ENCODE results near the gene SLC12A5. TPM values are rescaled to one million over a fixed set of nuclear protein-coding genes. Genes with fewer than 3 reads are reported as not detected.

SLC12A5 gene
- total and polyA plus RNA-seq, 9 of the 15 experiments (the other 6 are each of a cell fraction or from before 2014, with no cell fraction given) = 0.36 to 7.5 (median 2.1) TPM

DNA sequence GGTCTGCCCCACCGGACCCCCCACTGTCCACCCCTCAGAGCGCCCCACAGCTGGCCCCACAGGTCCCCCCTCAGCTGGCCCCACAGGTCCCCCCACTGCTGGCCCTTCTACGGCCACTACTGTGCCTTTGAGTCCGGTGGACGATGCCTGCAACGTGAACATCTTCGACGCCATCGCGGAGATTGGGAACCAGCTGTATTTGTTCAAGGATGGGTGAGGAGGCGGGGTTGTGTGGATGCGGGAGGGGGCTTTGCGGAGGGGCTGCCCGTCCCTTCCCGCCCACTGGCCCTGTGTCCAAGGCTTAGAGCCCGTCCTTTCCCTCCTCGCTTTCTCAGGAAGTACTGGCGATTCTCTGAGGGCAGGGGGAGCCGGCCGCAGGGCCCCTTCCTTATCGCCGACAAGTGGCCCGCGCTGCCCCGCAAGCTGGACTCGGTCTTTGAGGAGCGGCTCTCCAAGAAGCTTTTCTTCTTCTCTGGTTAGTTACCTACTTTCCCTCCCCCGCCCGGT is 15.6 kb upstream of the SLC12A5 start:
- H3K36me3 ChIP-seq (ENCODE audit: control insufficient read depth, insufficient read depth, low read length) = no peaks in the 10 kb centered on the region
- FAIRE-seq (no peak), ATAC-seq (no peak), DNase-seq (ENCODE audit: extremely low read depth in 1 of 4, low spot score in 3 of 4) (no peak)
- ChIA-PET CTCF (ENCODE audit: low intra/inter-chr PET ratio) (interaction anchor here (0.6 to 2.2 kb wide), 5 partner anchors 19 to 336 kb away, joined by 3 to 18 read pairs (median 4); partner anchors contain the start of gene NCOA5), POLR2A (interaction anchor here (0.6 to 0.7 kb wide), 2 partner anchors 165 to 305 kb away, joined by 3 to 4 read pairs; no protein-coding TSS in a partner anchor)
- no TSS peak for BruUV-seq (replicated peaks)
- H3K27ac ChIP-seq (ENCODE audit: extremely low read depth, low read depth, low read length) = no peak overlapping the region
- no peaks in the 10 kb centered on the region for H3K9me1 ChIP-seq (ENCODE audit: control insufficient read depth, insufficient read depth, low read length)
- H3K9me3 ChIP-seq (replicated peaks; ENCODE audit: control insufficient read depth, insufficient read depth, low read depth, low read length) = no peaks in the 10 kb centered on the region
- in situ Hi-C loops (cut with MboI) = no loop called here
- 6% methylated on average over 20 of the region's 29 CpGs for WGBS (ENCODE audit: insufficient coverage, low coverage, missing lambda C conversion rate)
- 0 out of 2 replicates have a peak, but pooled peaks cover 2% of the 10 kb centered on the region for H4K20me1 ChIP-seq (replicated peaks; ENCODE audit: control insufficient read depth, insufficient read depth, low read length)
- H3K27me3 ChIP-seq (ENCODE audit: control insufficient read depth in 2 of 2, insufficient read depth in 2 of 2, low read length in 2 of 2) = peaks cover 15 to 31% of the 10 kb centered on the region in 2 experiments; a peak in 4 of 5 replicates
- H3K4me1 ChIP-seq (replicated peaks in 1 of 2; ENCODE audit: control insufficient read depth in 2 of 2, insufficient read depth in 2 of 2, low read length in 2 of 2) = peaks cover 0 to 42% of the 10 kb centered on the region in 2 experiments; a peak in 2 of 5 replicates
- 0 out of 4 replicates have a peak overlapping the region, but pooled peaks of 1 of the 2 experiments have one; percentile 48 for H3K9ac ChIP-seq (ENCODE audit: insufficient read depth in 1 of 2, low read depth in 2 of 2, low read length in 2 of 2)
- peak overlapping the region; percentile 38; the same call in 1 of the 2 replicates for H3K4me3 ChIP-seq
- H3K4me2 ChIP-seq (ENCODE audit: insufficient read depth, low read length) = peak overlapping the region; percentile 77
- no peaks in the 10 kb centered on the region for H3K79me2 ChIP-seq (ENCODE audit: control insufficient read depth, insufficient read depth, low read length)
- H2AFZ ChIP-seq (ENCODE audit: low read depth, low read length) = peak overlapping the region; percentile 92
- intact Hi-C loops (cut with micrococcal nuclease) = loop anchor here (2.0 kb wide), 1 partner anchor 27 kb away; no protein-coding TSS in a partner anchor
- TF ChIP-seq NCOA6 (IDR thresholded peaks at IDR 0.05) = peak; percentile 22; the same call in 1 of the 2 replicates
- no peak for TF ChIP-seq PURB (CRISPR knock-in tag; IDR thresholded peaks at IDR 0.05; ENCODE audit: low read depth)
- no peak for TF ChIP-seq STAT5B (CRISPR knock-in tag; IDR thresholded peaks at IDR 0.05)
- TF ChIP-seq, protein P1, sequence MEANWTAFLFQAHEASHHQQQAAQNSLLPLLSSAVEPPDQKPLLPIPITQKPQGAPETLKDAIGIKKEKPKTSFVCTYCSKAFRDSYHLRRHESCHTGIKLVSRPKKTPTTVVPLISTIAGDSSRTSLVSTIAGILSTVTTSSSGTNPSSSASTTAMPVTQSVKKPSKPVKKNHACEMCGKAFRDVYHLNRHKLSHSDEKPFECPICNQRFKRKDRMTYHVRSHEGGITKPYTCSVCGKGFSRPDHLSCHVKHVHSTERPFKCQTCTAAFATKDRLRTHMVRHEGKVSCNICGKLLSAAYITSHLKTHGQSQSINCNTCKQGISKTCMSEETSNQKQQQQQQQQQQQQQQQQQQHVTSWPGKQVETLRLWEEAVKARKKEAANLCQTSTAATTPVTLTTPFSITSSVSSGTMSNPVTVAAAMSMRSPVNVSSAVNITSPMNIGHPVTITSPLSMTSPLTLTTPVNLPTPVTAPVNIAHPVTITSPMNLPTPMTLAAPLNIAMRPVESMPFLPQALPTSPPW (CRISPR knock-in tag; IDR thresholded peaks at IDR 0.05) = no peak
- TF ChIP-seq, protein P2, sequence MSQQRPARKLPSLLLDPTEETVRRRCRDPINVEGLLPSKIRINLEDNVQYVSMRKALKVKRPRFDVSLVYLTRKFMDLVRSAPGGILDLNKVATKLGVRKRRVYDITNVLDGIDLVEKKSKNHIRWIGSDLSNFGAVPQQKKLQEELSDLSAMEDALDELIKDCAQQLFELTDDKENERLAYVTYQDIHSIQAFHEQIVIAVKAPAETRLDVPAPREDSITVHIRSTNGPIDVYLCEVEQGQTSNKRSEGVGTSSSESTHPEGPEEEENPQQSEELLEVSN (IDR thresholded peaks at IDR 0.05; ENCODE audit: borderline replicate concordance in 1 of 2, extremely low read depth in 1 of 2, insufficient read depth in 1 of 2, insufficient read length in 1 of 2, low read depth in 1 of 2, low read length in 1 of 2, poor library complexity in 1 of 2, severe bottlenecking in 1 of 2) = peak in 1 of 2 experiments; percentile 6
- no peak for TF ChIP-seq E2F3 (CRISPR knock-in tag; IDR thresholded peaks at IDR 0.05)
- TF ChIP-seq, protein P3, sequence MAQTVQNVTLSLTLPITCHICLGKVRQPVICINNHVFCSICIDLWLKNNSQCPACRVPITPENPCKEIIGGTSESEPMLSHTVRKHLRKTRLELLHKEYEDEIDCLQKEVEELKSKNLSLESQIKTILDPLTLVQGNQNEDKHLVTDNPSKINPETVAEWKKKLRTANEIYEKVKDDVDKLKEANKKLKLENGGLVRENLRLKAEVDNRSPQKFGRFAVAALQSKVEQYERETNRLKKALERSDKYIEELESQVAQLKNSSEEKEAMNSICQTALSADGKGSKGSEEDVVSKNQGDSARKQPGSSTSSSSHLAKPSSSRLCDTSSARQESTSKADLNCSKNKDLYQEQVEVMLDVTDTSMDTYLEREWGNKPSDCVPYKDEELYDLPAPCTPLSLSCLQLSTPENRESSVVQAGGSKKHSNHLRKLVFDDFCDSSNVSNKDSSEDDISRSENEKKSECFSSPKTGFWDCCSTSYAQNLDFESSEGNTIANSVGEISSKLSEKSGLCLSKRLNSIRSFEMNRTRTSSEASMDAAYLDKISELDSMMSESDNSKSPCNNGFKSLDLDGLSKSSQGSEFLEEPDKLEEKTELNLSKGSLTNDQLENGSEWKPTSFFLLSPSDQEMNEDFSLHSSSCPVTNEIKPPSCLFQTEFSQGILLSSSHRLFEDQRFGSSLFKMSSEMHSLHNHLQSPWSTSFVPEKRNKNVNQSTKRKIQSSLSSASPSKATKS (CRISPR knock-in tag; IDR thresholded peaks at IDR 0.05) = no peak
- no peak for TF ChIP-seq ZNF707 (CRISPR knock-in tag; conservative IDR thresholded peaks at IDR 0.05)
- TF ChIP-seq RUNX1 (IDR thresholded peaks at IDR 0.05; ENCODE audit: low read depth) = no peak
- TF ChIP-seq KDM5B (IDR thresholded peaks at IDR 0.05; ENCODE audit: insufficient replicate concordance, low read depth, low read length) = no peak
- TF ChIP-seq ZNF197 (CRISPR knock-in tag; IDR thresholded peaks at IDR 0.05; ENCODE audit: low read depth) = no peak
- no peak for TF ChIP-seq TBL1XR1 (IDR thresholded peaks at IDR 0.05; ENCODE audit: low read length in 2 of 2)
- TF ChIP-seq CHCHD3 (CRISPR knock-in tag; IDR thresholded peaks at IDR 0.05) = no peak
- TF ChIP-seq, protein P4, sequence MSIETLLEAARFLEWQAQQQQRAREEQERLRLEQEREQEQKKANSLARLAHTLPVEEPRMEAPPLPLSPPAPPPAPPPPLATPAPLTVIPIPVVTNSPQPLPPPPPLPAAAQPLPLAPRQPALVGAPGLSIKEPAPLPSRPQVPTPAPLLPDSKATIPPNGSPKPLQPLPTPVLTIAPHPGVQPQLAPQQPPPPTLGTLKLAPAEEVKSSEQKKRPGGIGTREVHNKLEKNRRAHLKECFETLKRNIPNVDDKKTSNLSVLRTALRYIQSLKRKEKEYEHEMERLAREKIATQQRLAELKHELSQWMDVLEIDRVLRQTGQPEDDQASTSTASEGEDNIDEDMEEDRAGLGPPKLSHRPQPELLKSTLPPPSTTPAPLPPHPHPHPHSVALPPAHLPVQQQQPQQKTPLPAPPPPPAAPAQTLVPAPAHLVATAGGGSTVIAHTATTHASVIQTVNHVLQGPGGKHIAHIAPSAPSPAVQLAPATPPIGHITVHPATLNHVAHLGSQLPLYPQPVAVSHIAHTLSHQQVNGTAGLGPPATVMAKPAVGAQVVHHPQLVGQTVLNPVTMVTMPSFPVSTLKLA (conservative IDR thresholded peaks at IDR 0.05) = no peak
- no peak for TF ChIP-seq ZNF696 (CRISPR knock-in tag; conservative IDR thresholded peaks at IDR 0.05)

All from K562 (cell line).